ENCODE measurements around the gene UVRAG.
"Not testable (repeated sequence)": the region's sequence is repeated elsewhere in the genome, so short reads cannot be mapped to it uniquely, and the experiment has no call there.

UVRAG gene

DNA sequence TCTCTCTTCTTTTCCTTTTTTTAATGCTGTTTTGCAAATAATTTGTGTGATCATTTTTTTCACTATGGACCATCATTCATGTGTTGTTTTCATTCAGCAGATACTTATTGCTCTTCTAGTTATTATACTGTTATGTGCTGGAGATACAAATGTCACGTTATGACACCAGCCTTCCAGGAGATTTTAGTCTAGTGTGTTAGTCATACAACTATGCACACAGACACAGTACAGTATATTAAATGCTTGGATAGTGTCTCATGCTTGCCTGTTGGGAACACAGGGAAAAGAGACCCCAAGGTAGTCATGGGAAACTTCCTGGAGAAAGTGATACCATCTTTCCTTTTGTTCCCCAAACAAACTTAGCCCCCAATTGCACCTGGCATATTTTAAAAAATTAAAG is 116.1 kb downstream of the UVRAG start:
- Histone ChIP-seq H3K4ac (ENCODE audit: low read depth, low read length) (no peak overlapping the region), H4K5ac (ENCODE audit: low read length) (no peak overlapping the region), H3K79me2 (ENCODE audit: control insufficient read depth, insufficient read depth, low read length) (no peaks in the 10 kb centered on the region), H3K4me3 (ENCODE audit: low read length) (no peak overlapping the region), H3K4me1 (ENCODE audit: control insufficient read depth, low read depth, low read length) (no peaks in the 10 kb centered on the region), H3K9ac (ENCODE audit: low read length) (no peak overlapping the region), H3K56ac (ENCODE audit: low read length) (no peak overlapping the region), H2BK5ac (ENCODE audit: low read length) (no peak overlapping the region), H3K79me1 (ENCODE audit: low read length) (no peaks in the 10 kb centered on the region), H2BK15ac (replicated peaks; ENCODE audit: low read depth) (no peak overlapping the region), H2BK120ac (ENCODE audit: low read depth, low read length) (no peak overlapping the region), H2AK5ac (ENCODE audit: low read length) (no peak overlapping the region), H3K36me3 (ENCODE audit: control insufficient read depth, insufficient read depth, low read length) (no peaks in the 10 kb centered on the region), H3K18ac (ENCODE audit: low read length) (no peak overlapping the region), H3K27ac (ENCODE audit: low read depth, low read length) (no peak overlapping the region), H3K27me3 (ENCODE audit: insufficient read depth, low read length, poor library complexity) (no peaks in the 10 kb centered on the region), H4K8ac (ENCODE audit: low read depth, low read length) (no peak overlapping the region), H3K23ac (ENCODE audit: low read length) (no peak overlapping the region), H3K4me2 (ENCODE audit: low read length) (no peak overlapping the region)
- no CpG with 5 or more reads among the region's 1 CpG for WGBS (ENCODE audit: extremely low coverage, insufficient coverage, low lambda C conversion rate)
- no peak for DNase-seq

DNA sequence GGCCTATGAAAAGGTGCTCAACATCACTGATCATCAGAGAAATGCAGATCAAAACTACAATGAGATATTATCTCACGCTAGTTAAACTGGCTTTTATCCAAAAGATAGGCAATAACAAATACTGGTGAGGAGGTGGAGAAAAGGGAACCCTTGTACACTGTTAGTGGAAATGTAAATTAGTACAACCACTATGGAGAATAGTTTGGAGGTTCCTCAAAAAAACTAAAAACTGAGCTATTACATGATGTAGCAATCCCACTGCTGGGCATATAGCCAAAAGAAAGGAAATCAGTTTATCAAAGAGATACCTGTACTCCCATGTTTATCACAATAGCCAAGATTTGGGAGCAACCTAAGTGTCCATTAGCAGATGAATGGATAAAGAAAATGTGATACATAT is 118.7 kb downstream of the UVRAG start:
- not testable (repeated sequence) for H4K5ac ChIP-seq (ENCODE audit: low read length); H3K27ac ChIP-seq (ENCODE audit: low read depth, low read length); H3K56ac ChIP-seq (ENCODE audit: low read length); H4K8ac ChIP-seq (ENCODE audit: low read depth, low read length); DNase-seq; H2BK120ac ChIP-seq (ENCODE audit: low read depth, low read length); H3K4me1 ChIP-seq (ENCODE audit: control insufficient read depth, low read depth, low read length); H2BK15ac ChIP-seq (replicated peaks; ENCODE audit: low read depth); H3K79me1 ChIP-seq (ENCODE audit: low read length); H3K4me2 ChIP-seq (ENCODE audit: low read length); H3K4ac ChIP-seq (ENCODE audit: low read depth, low read length); H3K23ac ChIP-seq (ENCODE audit: low read length); H2BK5ac ChIP-seq (ENCODE audit: low read length); H2AK5ac ChIP-seq (ENCODE audit: low read length); H3K18ac ChIP-seq (ENCODE audit: low read length); H3K27me3 ChIP-seq (ENCODE audit: insufficient read depth, low read length, poor library complexity); H3K4me3 ChIP-seq (ENCODE audit: low read length); H3K36me3 ChIP-seq (ENCODE audit: control insufficient read depth, insufficient read depth, low read length); H3K9ac ChIP-seq (ENCODE audit: low read length); H3K79me2 ChIP-seq (ENCODE audit: control insufficient read depth, insufficient read depth, low read length)
- no CpG with 5 or more reads among the region's 1 CpG for WGBS (ENCODE audit: extremely low coverage, insufficient coverage, low lambda C conversion rate)

DNA sequence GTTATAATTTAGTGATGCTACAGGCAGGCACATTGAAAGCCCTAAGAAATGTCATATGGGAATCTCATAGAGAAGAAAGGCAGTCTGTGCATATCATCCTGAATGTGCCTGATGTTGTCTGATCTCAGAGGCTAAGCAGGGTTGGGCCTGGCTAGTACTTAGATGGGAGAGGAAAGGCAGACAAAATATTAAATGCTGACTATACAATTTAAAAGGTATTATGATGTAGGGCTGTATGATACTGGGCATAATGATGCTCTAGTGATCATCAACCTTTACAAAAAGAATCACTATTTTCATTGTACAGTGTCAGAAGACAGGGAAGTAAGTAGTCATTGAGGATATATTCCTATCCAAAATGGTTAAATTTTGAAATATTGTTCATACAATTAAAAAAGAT is 119.8 kb downstream of the UVRAG start:
- no peak overlapping the region for H2AK5ac ChIP-seq (ENCODE audit: low read length)
- no peak overlapping the region for H4K8ac ChIP-seq (ENCODE audit: low read depth, low read length)
- no peaks in the 10 kb centered on the region for H3K27me3 ChIP-seq (ENCODE audit: insufficient read depth, low read length, poor library complexity)
- H2BK5ac ChIP-seq (ENCODE audit: low read length), result no peak overlapping the region
- no peak overlapping the region for H3K56ac ChIP-seq (ENCODE audit: low read length)
- H2BK15ac ChIP-seq (replicated peaks; ENCODE audit: low read depth), result no peak overlapping the region
- no peaks in the 10 kb centered on the region for H3K4me1 ChIP-seq (ENCODE audit: control insufficient read depth, low read depth, low read length)
- no peak overlapping the region for H3K4ac ChIP-seq (ENCODE audit: low read depth, low read length)
- H4K5ac ChIP-seq (ENCODE audit: low read length), result no peak overlapping the region
- H3K9ac ChIP-seq (ENCODE audit: low read length), result no peak overlapping the region
- H3K27ac ChIP-seq (ENCODE audit: low read depth, low read length), result no peak overlapping the region
- H3K79me2 ChIP-seq (ENCODE audit: control insufficient read depth, insufficient read depth, low read length), result no peaks in the 10 kb centered on the region
- DNase-seq, result no peak
- H3K79me1 ChIP-seq (ENCODE audit: low read length), result no peaks in the 10 kb centered on the region
- H3K23ac ChIP-seq (ENCODE audit: low read length), result no peak overlapping the region
- no peak overlapping the region for H2BK120ac ChIP-seq (ENCODE audit: low read depth, low read length)
- H3K4me3 ChIP-seq (ENCODE audit: low read length), result no peak overlapping the region
- H3K4me2 ChIP-seq (ENCODE audit: low read length), result no peak overlapping the region
- H3K18ac ChIP-seq (ENCODE audit: low read length), result no peak overlapping the region
- no peaks in the 10 kb centered on the region for H3K36me3 ChIP-seq (ENCODE audit: control insufficient read depth, insufficient read depth, low read length)

DNA sequence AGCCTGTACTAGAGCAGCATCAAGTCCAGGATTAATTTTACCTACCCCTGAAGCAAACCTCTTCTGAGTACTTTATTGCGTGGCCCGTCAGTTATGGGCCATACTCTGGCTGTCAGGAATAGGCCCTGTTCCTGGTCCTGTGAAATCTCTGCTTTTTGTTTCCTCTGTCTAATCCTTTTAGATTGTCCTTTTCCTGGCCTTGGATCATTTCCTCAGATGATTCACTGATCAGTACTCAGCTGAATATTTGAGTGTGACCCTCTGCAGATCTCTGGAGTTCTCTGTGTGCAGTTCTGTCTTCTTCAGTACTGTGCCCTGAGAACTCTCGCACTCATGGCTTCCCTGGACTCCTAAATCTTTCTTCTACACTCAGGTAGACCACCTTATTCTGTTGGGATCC is 123.5 kb downstream of the UVRAG start:
- no peak for DNase-seq
- Histone ChIP-seq H3K4me2 (ENCODE audit: low read length) (no peak overlapping the region), H3K79me1 (ENCODE audit: low read length) (no peaks in the 10 kb centered on the region), H3K4ac (ENCODE audit: low read depth, low read length) (no peak overlapping the region), H4K5ac (ENCODE audit: low read length) (no peak overlapping the region), H2BK5ac (ENCODE audit: low read length) (no peak overlapping the region), H2BK15ac (replicated peaks; ENCODE audit: low read depth) (no peak overlapping the region), H3K36me3 (ENCODE audit: control insufficient read depth, insufficient read depth, low read length) (no peaks in the 10 kb centered on the region), H3K56ac (ENCODE audit: low read length) (no peak overlapping the region), H3K4me3 (ENCODE audit: low read length) (no peak overlapping the region), H2BK120ac (ENCODE audit: low read depth, low read length) (no peak overlapping the region), H3K27me3 (ENCODE audit: insufficient read depth, low read length, poor library complexity) (no peaks in the 10 kb centered on the region), H3K4me1 (ENCODE audit: control insufficient read depth, low read depth, low read length) (no peaks in the 10 kb centered on the region), H3K23ac (ENCODE audit: low read length) (no peak overlapping the region), H2AK5ac (ENCODE audit: low read length) (no peak overlapping the region), H3K18ac (ENCODE audit: low read length) (no peak overlapping the region), H3K9ac (ENCODE audit: low read length) (no peak overlapping the region), H3K27ac (ENCODE audit: low read depth, low read length) (no peak overlapping the region), H4K8ac (ENCODE audit: low read depth, low read length) (no peak overlapping the region), H3K79me2 (ENCODE audit: control insufficient read depth, insufficient read depth, low read length) (no peaks in the 10 kb centered on the region)
- no CpG with 5 or more reads among the region's 3 CpGs for WGBS (ENCODE audit: extremely low coverage, insufficient coverage, low lambda C conversion rate)

DNA sequence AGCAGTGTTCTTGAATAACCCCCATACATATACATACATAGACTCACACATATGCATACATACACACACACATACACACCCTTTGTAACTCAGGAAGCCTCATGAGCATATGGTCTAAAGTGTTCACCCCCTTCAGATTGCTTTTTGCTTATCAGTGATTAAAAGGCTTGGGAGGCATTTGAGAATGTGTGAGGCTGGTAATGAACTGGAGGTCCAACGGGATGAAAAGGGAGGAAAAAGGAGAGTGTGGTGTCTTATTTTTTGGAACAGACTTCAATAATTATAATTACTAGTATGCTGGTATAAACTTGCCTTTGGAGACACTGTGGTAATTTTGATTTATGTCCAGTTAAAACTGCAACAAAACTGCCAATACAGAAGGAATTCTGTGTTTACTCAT is 124.5 kb downstream of the UVRAG start:
- H2BK15ac ChIP-seq (replicated peaks; ENCODE audit: low read depth), result no peak overlapping the region
- no peak for DNase-seq
- no CpG with 5 or more reads among the region's 1 CpG for whole genome bisulfite sequencing (ENCODE audit: extremely low coverage, insufficient coverage, low lambda C conversion rate)

DNA sequence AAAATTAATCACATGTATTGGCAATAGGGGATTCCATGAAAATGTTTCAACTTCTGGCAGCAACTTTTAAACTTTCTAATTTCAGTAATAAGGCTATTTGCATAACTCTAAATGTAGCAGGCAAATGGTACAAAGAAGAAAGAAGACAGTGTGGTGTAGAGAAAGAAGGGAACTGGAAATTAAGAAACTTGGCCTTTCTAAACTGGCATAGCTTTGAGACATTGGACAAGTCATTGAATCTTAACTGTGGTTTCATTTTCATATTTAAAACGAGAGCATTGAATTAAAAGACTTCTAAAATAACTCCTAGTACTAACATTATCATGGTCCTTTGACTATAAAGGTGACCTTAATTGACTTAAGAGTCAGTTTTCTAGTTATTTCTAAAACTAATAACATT is 125.0 kb downstream of the UVRAG start:
- no CpG with 5 or more reads among the region's 1 CpG for WGBS (ENCODE audit: extremely low coverage, insufficient coverage, low lambda C conversion rate)
- no peak for DNase-seq
- no peaks in the 10 kb centered on the region for H3K27me3 ChIP-seq (ENCODE audit: insufficient read depth, low read length, poor library complexity)
- no peaks in the 10 kb centered on the region for H3K4me1 ChIP-seq (ENCODE audit: control insufficient read depth, low read depth, low read length)
- H4K5ac ChIP-seq (ENCODE audit: low read length), result no peak overlapping the region
- H3K79me1 ChIP-seq (ENCODE audit: low read length), result no peaks in the 10 kb centered on the region
- no peaks in the 10 kb centered on the region for H3K79me2 ChIP-seq (ENCODE audit: control insufficient read depth, insufficient read depth, low read length)
- H3K4ac ChIP-seq (ENCODE audit: low read depth, low read length), result no peak overlapping the region
- H3K18ac ChIP-seq (ENCODE audit: low read length), result no peak overlapping the region
- no peak overlapping the region for H3K4me2 ChIP-seq (ENCODE audit: low read length)
- no peak overlapping the region for H3K27ac ChIP-seq (ENCODE audit: low read depth, low read length)
- no peak overlapping the region for H2BK15ac ChIP-seq (replicated peaks; ENCODE audit: low read depth)
- no peaks in the 10 kb centered on the region for H3K36me3 ChIP-seq (ENCODE audit: control insufficient read depth, insufficient read depth, low read length)
- no peak overlapping the region for H3K23ac ChIP-seq (ENCODE audit: low read length)
- no peak overlapping the region for H3K4me3 ChIP-seq (ENCODE audit: low read length)
- H2AK5ac ChIP-seq (ENCODE audit: low read length), result no peak overlapping the region
- no peak overlapping the region for H2BK5ac ChIP-seq (ENCODE audit: low read length)
- H3K9ac ChIP-seq (ENCODE audit: low read length), result no peak overlapping the region
- H3K56ac ChIP-seq (ENCODE audit: low read length), result no peak overlapping the region
- H2BK120ac ChIP-seq (ENCODE audit: low read depth, low read length), result no peak overlapping the region
- H4K8ac ChIP-seq (ENCODE audit: low read depth, low read length), result no peak overlapping the region

More for the DNA sequence above, 124.5 kb downstream of the UVRAG start:
- H3K4me1 ChIP-seq (ENCODE audit: control insufficient read depth, low read depth, low read length), result no peaks in the 10 kb centered on the region
- no peaks in the 10 kb centered on the region for H3K79me2 ChIP-seq (ENCODE audit: control insufficient read depth, insufficient read depth, low read length)
- H3K79me1 ChIP-seq (ENCODE audit: low read length), result no peaks in the 10 kb centered on the region
- H3K4me3 ChIP-seq (ENCODE audit: low read length), result no peak overlapping the region
- no peak overlapping the region for H4K5ac ChIP-seq (ENCODE audit: low read length)
- H2AK5ac ChIP-seq (ENCODE audit: low read length), result no peak overlapping the region
- no peak overlapping the region for H3K23ac ChIP-seq (ENCODE audit: low read length)
- H3K36me3 ChIP-seq (ENCODE audit: control insufficient read depth, insufficient read depth, low read length), result no peaks in the 10 kb centered on the region
- H4K8ac ChIP-seq (ENCODE audit: low read depth, low read length), result no peak overlapping the region
- H3K4ac ChIP-seq (ENCODE audit: low read depth, low read length), result no peak overlapping the region
- H3K4me2 ChIP-seq (ENCODE audit: low read length), result no peak overlapping the region
- no peaks in the 10 kb centered on the region for H3K27me3 ChIP-seq (ENCODE audit: insufficient read depth, low read length, poor library complexity)
- H3K18ac ChIP-seq (ENCODE audit: low read length), result no peak overlapping the region
- no peak overlapping the region for H3K27ac ChIP-seq (ENCODE audit: low read depth, low read length)
- H3K56ac ChIP-seq (ENCODE audit: low read length), result no peak overlapping the region
- H3K9ac ChIP-seq (ENCODE audit: low read length), result no peak overlapping the region
- no peak overlapping the region for H2BK120ac ChIP-seq (ENCODE audit: low read depth, low read length)
- H2BK5ac ChIP-seq (ENCODE audit: low read length), result no peak overlapping the region
